MV-4-11 (cell line): ENCODE data around the gene ANKRD55.
"Not testable (repeated sequence)": the region's sequence is repeated elsewhere in the genome, so short reads cannot be mapped to it uniquely, and the experiment has no call there.

Source experiments
- DNase-seq: peaks from one replicate; lab custom pipeline; 2025; lab: John Stamatoyannopoulos, UW

ANKRD55 gene

GRCh38 chr5:56168066-56168478 lies 65.1 kb downstream of the ANKRD55 start:
- peak; percentile 97 for DNase-seq

- no peak for DNase-seq
These were observed 65.6 kb downstream of the ANKRD55 start for GRCh38 chr5:56167519-56167918.

- no peak for DNase-seq
These were observed 66.3 kb downstream of the ANKRD55 start for GRCh38 chr5:56166671-56167385.

- no peak for DNase-seq
These were observed 68.8 kb downstream of the ANKRD55 start for GRCh38 chr5:56164376-56164775.

GRCh38 chr5:56161927-56162326 lies 71.2 kb downstream of the ANKRD55 start:
- peak; percentile 44 for DNase-seq

GRCh38 chr5:56161439-56161823 lies 71.7 kb downstream of the ANKRD55 start:
- DNase-seq, result no peak

GRCh38 chr5:56160723-56161438 lies 72.2 kb downstream of the ANKRD55 start:
- no peak for DNase-seq

GRCh38 chr5:56159521-56159947 lies 73.6 kb downstream of the ANKRD55 start:
- peak; percentile 75 for DNase-seq

GRCh38 chr5:56158331-56158960 lies 74.7 kb downstream of the ANKRD55 start:
- no peak for DNase-seq

- DNase-seq, result peak; percentile 11
These were observed 75.9 kb downstream of the ANKRD55 start for GRCh38 chr5:56157191-56157621.

- DNase-seq, result peak; percentile 71
These were observed 76.4 kb downstream of the ANKRD55 start for GRCh38 chr5:56156585-56157190.

GRCh38 chr5:56155992-56156584 lies 77.0 kb downstream of the ANKRD55 start:
- peak; percentile 96 for DNase-seq

- DNase-seq, result peak; percentile 95
These were observed 78.2 kb downstream of the ANKRD55 start for GRCh38 chr5:56154732-56155484.

- DNase-seq, result no peak
These were observed 80.7 kb downstream of the ANKRD55 start for GRCh38 chr5:56152437-56152836.

- DNase-seq, result not testable (repeated sequence)
These were observed 82.4 kb downstream of the ANKRD55 start for GRCh38 chr5:56150756-56151155.

GRCh38 chr5:56148453-56148971 lies 84.6 kb downstream of the ANKRD55 start:
- DNase-seq, result peak; percentile 71

- peak; percentile 65 for DNase-seq
These were observed 85.4 kb downstream of the ANKRD55 start for GRCh38 chr5:56147659-56148230.

- DNase-seq, result no peak
These were observed 86.0 kb downstream of the ANKRD55 start for GRCh38 chr5:56147106-56147505.

GRCh38 chr5:56146674-56147073 lies 86.5 kb downstream of the ANKRD55 start:
- DNase-seq, result no peak

- peak; percentile 34 for DNase-seq
These were observed 87.6 kb downstream of the ANKRD55 start for GRCh38 chr5:56145511-56145910.

- no peak for DNase-seq
These were observed 88.0 kb downstream of the ANKRD55 start for GRCh38 chr5:56145106-56145505.
